Adipocyte (in vitro differentiated cells): Measurements from ENCODE around the gene MACIR.
"Not testable (repeated sequence)": the region's sequence is repeated elsewhere in the genome, so short reads cannot be mapped to it uniquely, and the experiment has no call there.

Experiments
- DNase-seq: peaks from one replicate; pipeline ENCODE4 v3.0.0-alpha.2; 2015; ENCODE audit warnings: low read depth
- H3K27me3 ChIP-seq: replicated peaks from 2 replicates; pipeline ENCODE4 v1.7.0; 2013; ENCODE audit warnings: mild to moderate bottlenecking, low read length, moderate library complexity; ENCODE audit not compliant: control insufficient read depth, insufficient read depth
- H3K36me3 ChIP-seq: 2 replicates; pipeline ENCODE4 v1.7.0; 2013; ENCODE audit warnings: low read length, mild to moderate bottlenecking, moderate library complexity; ENCODE audit not compliant: control insufficient read depth, insufficient read depth, severe bottlenecking
- H3K4me1 ChIP-seq: 2 replicates; pipeline ENCODE4 v1.7.0; 2013; ENCODE audit warnings: mild to moderate bottlenecking, low read length, moderate library complexity; ENCODE audit not compliant: control insufficient read depth, insufficient read depth
- H3K4me3 ChIP-seq: 2 replicates; pipeline ENCODE4 v1.7.0; 2013; ENCODE audit warnings: mild to moderate bottlenecking, low read length, moderate library complexity
- H3K9ac ChIP-seq: 2 replicates; pipeline ENCODE4 v1.7.0; 2013; ENCODE audit warnings: mild to moderate bottlenecking, low read length, moderate library complexity
- H3K9me3 ChIP-seq: 2 replicates; pipeline ENCODE4 v1.7.0; 2013; ENCODE audit warnings: mild to moderate bottlenecking, low read length, moderate library complexity; ENCODE audit not compliant: control insufficient read depth

MACIR gene, protein sequence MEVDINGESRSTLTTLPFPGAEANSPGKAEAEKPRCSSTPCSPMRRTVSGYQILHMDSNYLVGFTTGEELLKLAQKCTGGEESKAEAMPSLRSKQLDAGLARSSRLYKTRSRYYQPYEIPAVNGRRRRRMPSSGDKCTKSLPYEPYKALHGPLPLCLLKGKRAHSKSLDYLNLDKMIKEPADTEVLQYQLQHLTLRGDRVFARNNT

DNA sequence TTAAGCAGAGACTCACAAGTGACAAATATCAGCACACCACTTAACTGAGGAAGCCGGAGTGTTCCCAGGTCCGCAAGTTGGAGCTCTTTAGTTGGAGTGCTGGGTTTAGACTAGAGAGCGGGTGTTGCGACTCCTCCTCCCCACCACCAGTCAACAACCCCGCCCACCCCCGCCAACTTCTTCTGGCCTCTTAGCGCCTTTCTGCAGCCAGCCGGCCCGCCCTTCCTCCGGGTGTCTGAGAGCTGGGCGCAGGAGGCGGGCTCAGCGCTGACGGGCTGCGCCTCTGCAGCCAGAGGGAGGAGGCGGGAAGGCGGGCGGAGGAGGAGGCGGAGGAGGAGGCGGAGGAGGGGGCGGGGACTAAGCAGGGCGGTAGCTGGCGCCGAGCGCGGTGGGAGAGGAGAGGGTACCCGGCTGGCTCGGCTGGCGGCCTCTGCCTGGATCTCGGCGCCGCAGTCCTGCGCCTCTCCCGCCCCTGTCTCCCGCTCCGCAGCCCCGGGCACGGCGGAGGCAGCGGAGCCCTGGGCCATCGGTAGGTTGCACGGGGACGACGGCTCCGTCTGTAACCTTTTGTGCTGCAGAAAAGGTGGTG, at the start of gene MACIR:
Gene MACIR (plus strand): TSS at position 396 of the 589 bp plus-strand sequence. CDS start 17,157 bp downstream, outside the sequence.
- Histone ChIP-seq H3K36me3 (no peaks in the 10 kb centered on the region), H3K27me3 (no peaks in the 10 kb centered on the region), H3K9ac (peak within 1 kb of the TSS; percentile 91), H3K4me3 (peak within 1 kb of the TSS; percentile 94), H3K9me3 (no peaks in the 10 kb centered on the region), H3K4me1 (peaks cover 32% of the 10 kb centered on the region)
- DNase-seq, result peak; percentile 99

DNA sequence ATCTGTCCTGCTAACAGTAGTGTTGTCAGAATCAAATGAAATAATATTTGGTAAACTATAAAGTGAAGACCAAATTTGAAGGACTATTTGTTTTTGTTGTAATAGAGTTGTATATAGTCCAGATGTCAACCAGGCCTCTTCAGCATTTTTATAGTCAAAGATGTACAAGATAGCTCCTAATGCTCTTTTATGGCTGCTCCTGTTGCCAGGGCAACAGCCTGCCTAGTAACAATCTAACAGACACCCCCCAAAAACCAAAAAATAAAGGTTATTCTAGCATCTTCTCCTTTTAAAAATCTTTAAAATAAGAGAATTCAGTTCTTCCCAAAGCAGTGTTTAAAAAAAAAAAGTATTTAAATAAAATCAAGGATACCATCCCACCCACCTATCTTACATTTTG, 49.5 kb upstream of the MACIR start:
- H3K9me3 ChIP-seq, result no peaks in the 10 kb centered on the region
- no peak overlapping the region for H3K4me3 ChIP-seq
- peaks cover 17% of the 10 kb centered on the region for H3K36me3 ChIP-seq
- no peak for DNase-seq
- H3K9ac ChIP-seq, result no peak overlapping the region
- no peaks in the 10 kb centered on the region for H3K27me3 ChIP-seq
- peaks cover 14% of the 10 kb centered on the region for H3K4me1 ChIP-seq

DNA sequence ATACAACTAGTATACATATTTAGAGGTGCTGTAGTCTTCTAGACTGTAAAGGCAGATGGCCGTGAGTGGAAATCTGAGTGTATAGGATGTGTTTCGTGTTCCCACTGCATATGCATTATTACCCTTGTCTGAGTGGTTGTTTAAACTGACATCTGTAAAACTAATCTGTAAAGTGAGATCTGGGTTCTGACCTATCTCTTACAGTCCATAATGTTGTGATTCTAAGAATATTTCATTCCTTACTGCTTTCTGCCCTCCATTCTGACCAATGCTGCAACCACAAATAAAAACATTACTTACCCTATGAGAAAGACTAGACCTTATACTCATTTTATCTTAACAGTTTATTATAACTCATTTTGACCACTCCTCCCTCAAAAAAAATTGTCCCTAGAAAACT, 47.6 kb upstream of the MACIR start:
- Histone ChIP-seq H3K27me3 (no peaks in the 10 kb centered on the region), H3K4me3 (no peak overlapping the region), H3K9ac (no peak overlapping the region), H3K36me3 (peaks cover 11% of the 10 kb centered on the region), H3K4me1 (peaks cover 14% of the 10 kb centered on the region), H3K9me3 (no peaks in the 10 kb centered on the region)
- DNase-seq, result no peak

DNA sequence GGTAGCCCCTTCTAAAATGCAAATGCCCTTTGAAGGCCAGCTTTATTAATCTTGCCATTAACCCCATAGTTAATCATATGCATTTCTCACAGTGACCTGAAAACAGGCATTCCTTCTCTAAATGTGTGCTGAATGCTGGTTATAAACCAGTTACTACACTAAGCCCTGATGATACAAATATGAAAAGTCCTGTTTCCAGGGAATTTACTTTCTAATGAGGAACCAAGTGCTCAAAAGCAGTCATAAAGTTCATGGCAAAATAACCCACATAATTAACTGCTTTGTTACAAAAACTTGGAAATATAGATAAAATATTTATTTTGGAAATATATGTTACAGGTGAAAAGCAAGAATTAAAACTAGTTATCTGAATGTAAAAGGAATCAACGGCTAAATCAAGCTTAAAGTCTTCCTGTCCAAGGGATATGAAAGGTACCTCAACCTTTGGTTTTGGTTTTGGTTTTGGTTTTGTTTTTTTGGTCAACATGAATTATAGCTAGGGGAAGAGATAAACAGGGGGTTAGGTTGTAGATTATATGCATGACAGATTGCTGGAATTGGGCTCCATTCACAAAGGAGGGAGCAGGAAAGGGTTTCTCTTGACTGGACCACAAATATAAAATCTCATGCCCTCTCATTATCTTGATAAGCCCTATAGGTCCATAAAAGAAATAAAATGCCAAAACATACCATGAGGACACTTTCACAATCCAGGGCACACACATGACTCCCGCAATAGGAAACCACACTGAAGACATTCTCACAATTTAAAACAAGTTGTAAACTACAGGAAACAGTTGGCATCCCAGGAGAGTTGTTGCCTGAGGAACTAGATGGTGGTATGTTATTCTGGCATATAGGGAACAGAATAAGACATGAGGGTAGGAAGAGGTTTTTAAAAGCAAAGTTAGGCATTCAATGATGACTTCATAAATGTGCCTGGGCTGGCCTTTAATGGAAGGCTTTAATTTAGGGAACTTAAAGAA, 46.7 kb upstream of the MACIR start:
- H3K9ac ChIP-seq, result no peak overlapping the region
- no peak overlapping the region for H3K4me3 ChIP-seq
- H3K27me3 ChIP-seq, result no peaks in the 10 kb centered on the region
- H3K9me3 ChIP-seq, result no peaks in the 10 kb centered on the region
- H3K36me3 ChIP-seq, result peaks cover 2% of the 10 kb centered on the region
- no peak for DNase-seq
- peaks cover 12% of the 10 kb centered on the region for H3K4me1 ChIP-seq

DNA sequence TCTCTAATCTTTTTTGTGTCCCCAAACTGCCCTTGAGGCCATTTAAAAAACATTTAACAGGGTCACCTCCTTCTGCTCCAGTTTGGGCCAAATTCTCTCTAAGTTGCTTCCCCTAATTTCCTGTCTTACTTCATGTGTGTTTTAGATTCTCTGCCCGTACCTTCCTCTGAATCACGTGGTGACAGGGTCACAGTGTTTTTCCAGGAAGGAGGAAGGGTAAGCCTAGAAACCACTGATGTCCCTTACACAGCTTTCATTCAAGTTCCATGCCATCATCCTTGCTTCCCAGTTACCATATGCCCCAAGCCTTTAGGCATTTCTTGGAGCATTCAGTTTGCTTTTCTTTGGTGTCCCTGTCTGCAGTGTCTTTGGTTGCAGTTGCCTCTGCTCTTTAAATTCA, 42.4 kb upstream of the MACIR start:
- H3K4me3 ChIP-seq, result no peak overlapping the region
- no peaks in the 10 kb centered on the region for H3K36me3 ChIP-seq
- peaks cover 8% of the 10 kb centered on the region for H3K4me1 ChIP-seq
- DNase-seq, result no peak
- no peaks in the 10 kb centered on the region for H3K27me3 ChIP-seq
- H3K9me3 ChIP-seq, result no peaks in the 10 kb centered on the region
- H3K9ac ChIP-seq, result no peak overlapping the region

DNA sequence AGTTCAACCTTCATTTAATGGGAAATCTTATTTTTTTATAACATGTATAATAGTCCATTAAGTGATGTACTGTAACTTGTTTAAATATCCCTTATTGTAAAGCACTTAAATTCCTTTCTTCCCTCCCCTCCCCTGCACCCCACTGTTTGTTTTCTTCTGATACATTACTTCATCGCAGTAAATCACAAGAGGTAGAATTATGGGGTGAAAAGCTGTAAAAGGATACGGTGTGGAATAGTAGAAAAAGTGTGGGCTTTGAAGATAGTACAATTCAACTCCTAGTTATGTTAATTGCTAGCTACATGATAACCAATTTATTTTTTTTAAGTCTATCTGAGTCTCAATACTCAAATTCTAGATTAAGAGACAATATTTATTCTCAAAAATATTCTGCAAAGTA, 41.9 kb upstream of the MACIR start:
- no peak overlapping the region for H3K4me3 ChIP-seq
- H3K4me1 ChIP-seq, result peaks cover 6% of the 10 kb centered on the region
- H3K9ac ChIP-seq, result no peak overlapping the region

DNA sequence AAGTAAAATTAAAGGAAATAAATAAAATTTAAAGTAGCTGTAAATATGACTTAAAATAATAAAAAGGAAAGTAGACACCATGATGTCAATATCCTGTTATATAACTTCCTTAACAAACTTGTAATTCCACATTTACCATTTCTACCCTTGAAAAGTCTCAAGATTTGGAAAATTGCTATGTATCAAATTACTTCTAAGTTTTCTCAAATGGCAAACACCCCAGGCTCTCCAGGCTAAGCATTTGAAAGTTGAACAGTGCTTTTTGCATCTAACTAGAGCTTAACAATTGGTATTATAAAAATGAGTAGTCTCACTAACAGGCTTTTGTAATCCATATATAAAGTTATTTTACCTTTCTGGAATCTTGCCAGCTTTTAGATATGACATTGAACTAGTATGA, 41.5 kb upstream of the MACIR start:
- no peak overlapping the region for H3K4me3 ChIP-seq
- H3K36me3 ChIP-seq, result no peaks in the 10 kb centered on the region
- peaks cover 4% of the 10 kb centered on the region for H3K4me1 ChIP-seq
- peak; percentile 47 for DNase-seq
- no peaks in the 10 kb centered on the region for H3K27me3 ChIP-seq
- H3K9ac ChIP-seq, result no peak overlapping the region
- no peaks in the 10 kb centered on the region for H3K9me3 ChIP-seq

More for the DNA sequence above, 41.9 kb upstream of the MACIR start:
- H3K36me3 ChIP-seq, result no peaks in the 10 kb centered on the region
- H3K27me3 ChIP-seq, result no peaks in the 10 kb centered on the region
- no peaks in the 10 kb centered on the region for H3K9me3 ChIP-seq
- no peak for DNase-seq

DNA sequence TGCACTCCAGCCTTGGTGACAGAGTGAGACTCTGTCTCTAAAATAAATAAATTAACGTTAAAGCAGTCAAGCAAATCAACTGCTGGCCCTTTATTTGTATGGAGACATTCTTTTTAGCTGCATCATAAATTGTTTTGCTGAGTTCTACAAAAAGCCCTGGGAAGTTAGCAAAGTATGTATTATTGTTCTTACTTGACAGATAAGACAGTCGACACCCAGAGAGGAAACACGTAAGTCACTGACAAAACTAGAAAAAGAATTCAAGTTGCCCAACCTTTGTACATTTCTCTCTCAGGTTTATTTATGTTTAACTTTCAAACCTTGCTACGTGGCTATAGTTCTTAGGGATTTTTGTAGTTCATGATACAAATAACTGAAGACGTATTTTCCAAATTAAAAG, 40.4 kb upstream of the MACIR start:
- Histone ChIP-seq H3K27me3 (no peaks in the 10 kb centered on the region), H3K4me1 (no peaks in the 10 kb centered on the region), H3K4me3 (no peak overlapping the region), H3K9me3 (no peaks in the 10 kb centered on the region), H3K36me3 (no peaks in the 10 kb centered on the region), H3K9ac (no peak overlapping the region)
- peak; percentile 81 for DNase-seq

DNA sequence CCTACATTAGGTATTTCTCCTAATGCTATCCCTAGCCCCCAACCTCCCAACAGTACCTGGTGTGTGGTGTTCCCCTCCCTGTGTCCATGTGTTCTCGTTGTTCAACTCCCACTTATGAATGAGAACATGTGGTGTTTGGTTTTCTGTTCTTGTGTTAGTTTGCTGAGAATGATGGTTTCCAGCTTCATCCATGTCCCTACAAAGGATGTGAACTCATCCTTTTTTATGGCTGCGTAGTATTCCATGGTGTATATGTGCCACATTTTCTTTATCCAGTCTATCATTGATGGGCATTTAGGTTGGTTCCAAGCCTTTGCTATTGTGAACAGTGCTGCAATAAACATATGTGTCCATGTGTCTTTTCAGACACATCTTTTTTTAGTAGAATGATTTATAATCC, 39.5 kb upstream of the MACIR start:
- not testable (repeated sequence) for H3K4me1 ChIP-seq, DNase-seq, H3K27me3 ChIP-seq

DNA sequence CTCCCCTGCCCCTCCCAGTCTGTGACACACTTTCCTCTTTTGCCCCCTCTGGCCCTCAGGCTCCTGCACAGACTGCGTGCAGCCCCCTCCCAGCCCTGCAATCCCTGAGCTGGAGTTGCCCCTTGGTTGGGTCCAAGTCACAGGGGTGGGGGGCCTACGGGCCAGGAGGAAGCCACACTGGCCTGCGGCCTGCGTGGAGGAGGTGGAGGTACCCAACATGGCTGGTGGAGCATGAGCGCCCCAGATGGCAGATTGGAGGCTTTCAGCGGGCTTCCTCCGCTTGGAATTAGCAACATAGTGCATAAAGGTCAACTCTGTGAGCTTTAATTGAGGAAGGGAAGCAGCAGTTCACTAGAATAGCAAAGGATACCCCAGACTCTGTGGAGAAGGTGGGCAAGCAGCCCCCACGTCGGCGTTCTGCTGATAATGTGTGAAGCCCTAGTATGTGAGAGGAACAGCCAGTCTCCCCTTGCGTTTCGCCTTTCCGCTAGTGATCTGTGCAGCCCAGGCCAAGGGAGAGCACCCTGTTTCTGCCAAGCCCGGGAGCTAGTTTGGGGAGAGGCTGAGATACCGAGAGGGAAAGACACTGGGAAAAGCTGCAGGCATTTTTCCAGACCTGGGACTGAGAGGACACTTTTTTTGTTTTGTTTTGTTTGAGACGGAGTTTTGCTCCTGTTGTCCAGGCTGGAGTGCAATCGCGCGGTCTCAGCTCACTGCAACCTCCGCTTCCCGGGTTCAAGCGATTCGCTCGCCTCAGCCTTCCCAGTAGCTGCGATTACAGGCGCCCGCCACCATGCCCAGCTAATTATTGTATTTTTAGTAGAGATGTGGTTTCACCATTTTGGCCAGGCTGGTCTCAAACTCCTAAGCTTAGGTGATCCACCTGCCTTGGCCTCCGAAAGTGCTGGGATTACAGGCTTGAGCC, 35.3 kb upstream of the MACIR start:
- Histone ChIP-seq H3K27me3 (no peaks in the 10 kb centered on the region), H3K4me1 (no peaks in the 10 kb centered on the region), H3K9me3 (no peaks in the 10 kb centered on the region), H3K36me3 (no peaks in the 10 kb centered on the region), H3K4me3 (no peak overlapping the region), H3K9ac (no peak overlapping the region)
- DNase-seq, result no peak

More for the DNA sequence above, 39.5 kb upstream of the MACIR start:
- not testable (repeated sequence) for H3K9ac ChIP-seq, H3K4me3 ChIP-seq, H3K36me3 ChIP-seq, H3K9me3 ChIP-seq
